DOHH2 (cell line): ENCODE measurements around the gene SGCD.

ENCODE experiments used
- H3F3A ChIP-seq: fragments of 200-600 bp; sonication (generic), shearing (Covaris generic); 2 replicates; pipeline ENCODE4 v1.6.0; 2016; ENCODE audit warnings: antibody characterized with exemption, mild to moderate bottlenecking; ENCODE audit not compliant: control insufficient read depth, insufficient read depth
- H3K27ac ChIP-seq: fragments of 200-600 bp; sonication (generic); 2 replicates; pipeline ENCODE4 v1.5.1; 2014; ENCODE audit warnings: low read depth, mild to moderate bottlenecking, low read length, moderate library complexity
- H3K27me3 ChIP-seq: fragments of 200-600 bp; sonication (generic); 2 replicates; pipeline ENCODE4 v1.6.1; 2014; ENCODE audit warnings: mild to moderate bottlenecking, low read length, mixed read lengths; ENCODE audit not compliant: control insufficient read depth
- H3K36me3 ChIP-seq: fragments of 200-600 bp; sonication (generic); 2 replicates; pipeline ENCODE4 v1.6.1; 2014; ENCODE audit warnings: mild to moderate bottlenecking, low read length, moderate library complexity, mixed read lengths; ENCODE audit not compliant: control insufficient read depth
- H3K4me1 ChIP-seq: fragments of 200-600 bp; sonication (generic); 2 replicates; pipeline ENCODE4 v1.6.1; 2014; ENCODE audit warnings: mild to moderate bottlenecking, low read length, mixed read lengths; ENCODE audit not compliant: control insufficient read depth
- H3K4me2 ChIP-seq: fragments of 200-600 bp; sonication (generic); 2 replicates; pipeline ENCODE4 v1.6.0; 2014; ENCODE audit warnings: mild to moderate bottlenecking, low read length, moderate library complexity
- H3K4me3 ChIP-seq: fragments of 200-600 bp; sonication (generic); 2 replicates; pipeline ENCODE4 v1.5.1; 2014; ENCODE audit warnings: mild to moderate bottlenecking, low read length, mixed read lengths
- H3K79me2 ChIP-seq: fragments of 200-600 bp; sonication (generic); 2 replicates; pipeline ENCODE4 v1.6.1; 2014; ENCODE audit warnings: mild to moderate bottlenecking, low read length, mixed read lengths; ENCODE audit not compliant: control insufficient read depth
- H3K9me2 ChIP-seq: fragments of 200-600 bp; sonication (generic); replicated peaks from 2 replicates; pipeline ENCODE4 v1.6.1; 2014; ENCODE audit warnings: mild to moderate bottlenecking, low read length, mixed read lengths; ENCODE audit not compliant: control insufficient read depth
- H3K9me3 ChIP-seq: fragments of 200-600 bp; sonication (generic); 2 replicates; pipeline ENCODE4 v1.6.1; 2014; ENCODE audit warnings: antibody characterized with exemption, low read length, mixed read lengths; ENCODE audit not compliant: control insufficient read depth, insufficient read depth
- H4K20me1 ChIP-seq: fragments of 200-600 bp; sonication (generic); 2 replicates; pipeline ENCODE4 v1.6.0; 2014; ENCODE audit warnings: low read depth, mild to moderate bottlenecking, antibody characterized with exemption, low read length, moderate library complexity; ENCODE audit not compliant: control insufficient read depth, insufficient read depth
- CTCF ChIP-seq: fragments of 200-600 bp; sonication (generic); IDR thresholded peaks from one replicate; pipeline ENCODE4 v1.5.1; 2014; ENCODE audit warnings: antibody characterized with exemption, mild to moderate bottlenecking, low read depth, low read length; ENCODE audit not compliant: poor library complexity, severe bottlenecking
- EZH2phosphoT487 ChIP-seq: fragments of 200-600 bp; sonication (generic); IDR thresholded peaks from 2 replicates; pipeline ENCODE4 v1.6.1; 2017; ENCODE audit warnings: borderline replicate concordance, mild to moderate bottlenecking, antibody characterized with exemption, low read length, moderate library complexity, mixed read lengths

Gene SGCD

GRCh38 chr5:156486394-156487238 is 159.7 kb downstream of the SGCD start:
- H4K20me1 ChIP-seq, result no peaks in the 10 kb centered on the region
- H3K27ac ChIP-seq, result no peak overlapping the region
- H3K9me2 ChIP-seq, result no peaks in the 10 kb centered on the region
- H3K4me3 ChIP-seq, result no peak overlapping the region
- H3K36me3 ChIP-seq, result no peaks in the 10 kb centered on the region
- H3F3A ChIP-seq, result no peaks in the 10 kb centered on the region
- no peaks in the 10 kb centered on the region for H3K79me2 ChIP-seq
- no peaks in the 10 kb centered on the region for H3K27me3 ChIP-seq
- H3K9me3 ChIP-seq, result no peaks in the 10 kb centered on the region
- TF ChIP-seq CTCF (no peak), EZH2phosphoT487 (no peak)
- H3K4me2 ChIP-seq, result no peak overlapping the region
- no peaks in the 10 kb centered on the region for H3K4me1 ChIP-seq

GRCh38 chr5:156491766-156492165 is 164.8 kb downstream of the SGCD start:
- Histone ChIP-seq H3K9me3 (no peaks in the 10 kb centered on the region), H3K27ac (no peak overlapping the region), H3K9me2 (no peaks in the 10 kb centered on the region), H3K4me1 (no peaks in the 10 kb centered on the region), H3K79me2 (no peaks in the 10 kb centered on the region), H3K27me3 (no peaks in the 10 kb centered on the region), H3K4me3 (no peak overlapping the region), H3K36me3 (no peaks in the 10 kb centered on the region), H3K4me2 (no peak overlapping the region), H3F3A (no peaks in the 10 kb centered on the region), H4K20me1 (no peaks in the 10 kb centered on the region)
- TF ChIP-seq CTCF, result no peak
- TF ChIP-seq EZH2phosphoT487, result no peak

- H3K27me3 ChIP-seq, result no peaks in the 10 kb centered on the region
- no peak overlapping the region for H3K4me3 ChIP-seq
- no peaks in the 10 kb centered on the region for H3K9me2 ChIP-seq
- H4K20me1 ChIP-seq, result no peaks in the 10 kb centered on the region
- H3F3A ChIP-seq, result no peaks in the 10 kb centered on the region
- no peak overlapping the region for H3K27ac ChIP-seq
- TF ChIP-seq EZH2phosphoT487 (no peak), CTCF (no peak)
- no peaks in the 10 kb centered on the region for H3K9me3 ChIP-seq
- H3K79me2 ChIP-seq, result no peaks in the 10 kb centered on the region
- no peaks in the 10 kb centered on the region for H3K36me3 ChIP-seq
- no peaks in the 10 kb centered on the region for H3K4me1 ChIP-seq
- no peak overlapping the region for H3K4me2 ChIP-seq
Observed at GRCh38 chr5:156496291-156496690, 169.3 kb downstream of the SGCD start.
